Measurements from ENCODE around the gene JARID2.

The JARID2 gene

GRCh38 chr6:15500078-15500740, 254.3 kb downstream of the JARID2 start:
- DNase-seq = no peak

DNA sequence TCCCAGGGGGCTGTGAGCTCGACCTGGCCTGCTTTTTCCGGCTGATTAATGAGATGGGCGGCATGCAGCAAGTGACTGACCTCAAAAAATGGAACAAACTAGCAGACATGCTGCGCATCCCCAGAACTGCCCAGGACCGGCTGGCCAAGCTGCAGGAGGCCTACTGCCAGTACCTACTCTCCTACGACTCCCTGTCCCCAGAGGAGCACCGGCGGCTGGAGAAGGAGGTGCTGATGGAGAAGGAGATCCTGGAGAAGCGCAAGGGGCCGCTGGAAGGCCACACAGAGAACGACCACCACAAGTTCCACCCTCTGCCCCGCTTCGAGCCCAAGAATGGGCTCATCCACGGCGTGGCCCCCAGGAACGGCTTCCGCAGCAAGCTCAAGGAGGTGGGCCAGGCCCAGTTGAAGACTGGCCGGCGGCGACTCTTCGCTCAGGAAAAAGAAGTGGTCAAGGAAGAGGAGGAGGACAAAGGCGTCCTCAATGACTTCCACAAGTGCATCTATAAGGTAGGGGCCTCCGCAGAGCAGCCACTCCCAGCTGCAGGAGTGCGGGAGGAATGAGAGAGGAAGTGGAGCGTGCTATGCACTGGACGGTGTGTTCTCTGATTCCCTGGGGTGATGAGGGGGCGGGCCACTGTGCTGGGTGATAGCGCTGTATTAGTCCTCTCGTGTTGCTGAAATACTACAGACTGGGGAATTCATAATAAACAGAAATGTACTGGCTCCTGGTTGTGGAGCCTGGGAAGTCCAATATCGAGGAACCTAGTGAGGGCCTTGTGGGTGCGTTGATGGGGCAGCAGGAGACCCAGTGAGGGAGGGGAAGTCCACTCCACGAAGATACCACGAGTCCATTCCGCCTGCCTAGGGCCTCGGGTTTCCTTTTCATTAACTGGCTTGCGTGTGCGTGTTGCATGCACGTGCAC, 255.3 kb downstream of the JARID2 start:
- no peak for DNase-seq

GRCh38 chr6:15501826-15502445, 256.1 kb downstream of the JARID2 start:
- no peak for DNase-seq

DNA sequence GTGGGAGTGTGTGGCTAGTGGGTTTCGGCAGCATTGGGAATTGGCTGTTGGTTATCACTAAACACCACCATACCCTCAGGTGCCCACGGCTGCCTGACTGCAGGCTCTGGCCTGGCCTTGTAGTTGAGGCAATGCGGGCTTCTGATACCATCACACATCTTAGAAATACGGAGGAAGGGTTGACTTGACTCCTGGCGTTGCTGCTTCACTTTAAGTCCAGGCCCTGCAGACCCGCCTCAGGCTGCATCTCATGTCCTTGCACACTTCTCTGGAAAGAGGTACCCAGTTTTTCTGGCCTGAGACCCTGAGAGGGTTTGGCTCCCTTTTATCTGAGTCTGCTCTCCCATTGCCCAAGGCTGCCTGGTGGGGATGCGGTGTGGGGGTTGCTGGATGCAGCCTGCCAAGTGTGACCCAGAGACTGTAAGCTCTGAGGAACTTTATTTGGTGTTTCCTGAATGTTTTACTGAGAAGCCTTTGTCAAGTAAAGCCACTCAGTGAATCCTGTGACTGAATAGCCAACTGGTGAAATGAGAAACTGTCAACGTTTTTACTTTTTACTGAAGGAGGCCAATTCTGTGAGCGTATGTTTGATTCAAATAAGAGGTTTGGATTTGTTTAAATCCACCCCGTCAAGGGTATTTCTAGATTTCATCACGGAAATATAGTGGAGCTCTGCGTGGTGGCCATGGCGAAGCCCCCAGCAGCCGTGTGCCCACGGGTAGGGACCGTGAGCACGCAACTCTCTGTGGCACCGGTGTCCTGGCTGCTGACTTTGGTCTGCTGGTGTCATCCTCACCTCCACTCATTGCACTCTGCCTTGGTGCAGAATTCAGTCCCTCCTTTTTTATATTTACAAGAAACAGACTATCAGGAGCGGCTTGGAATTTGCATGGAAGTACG, 256.8 kb downstream of the JARID2 start:
- no peak for DNase-seq

DNA sequence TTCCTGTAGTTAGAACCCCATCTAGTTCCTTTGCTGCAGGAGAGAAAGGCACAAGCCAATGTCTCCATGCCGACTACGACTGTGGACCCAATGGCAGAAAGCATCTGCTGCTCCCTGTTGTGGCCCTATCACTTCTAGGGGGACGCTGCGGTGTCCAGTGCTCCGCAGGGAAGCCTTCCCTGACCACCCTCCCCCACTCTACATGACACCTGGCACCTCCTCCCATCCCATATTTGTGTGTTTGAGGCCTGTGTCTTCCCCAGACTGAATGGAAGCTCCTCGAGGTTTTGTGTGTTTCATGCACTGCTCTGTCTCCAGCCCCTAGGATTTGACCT, 257.4 kb downstream of the JARID2 start:
- no peak for DNase-seq

DNA sequence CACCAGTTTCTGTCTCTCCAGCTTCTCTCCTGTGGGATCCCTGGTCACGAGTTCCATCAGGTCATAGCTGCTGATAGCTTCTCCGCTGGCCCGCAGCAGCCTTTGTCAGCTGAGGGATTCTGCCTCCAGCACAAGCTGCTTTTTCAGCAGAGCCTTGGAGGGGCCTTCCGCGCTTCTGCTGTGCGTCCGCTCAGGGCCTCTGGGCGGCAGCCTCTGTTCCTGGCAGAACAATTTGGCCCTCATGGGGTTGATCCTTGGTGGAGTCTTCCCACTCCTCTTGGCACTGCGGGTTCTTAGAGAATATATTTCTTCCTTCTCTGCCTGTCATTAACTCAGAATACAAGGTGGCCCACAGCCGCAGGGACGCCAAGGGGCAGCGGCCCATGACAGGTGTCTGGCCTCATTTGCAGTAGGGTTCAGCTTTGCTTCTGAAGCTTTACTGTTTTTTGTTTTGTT, 258.2 kb downstream of the JARID2 start:
- no peak for DNase-seq

DNA sequence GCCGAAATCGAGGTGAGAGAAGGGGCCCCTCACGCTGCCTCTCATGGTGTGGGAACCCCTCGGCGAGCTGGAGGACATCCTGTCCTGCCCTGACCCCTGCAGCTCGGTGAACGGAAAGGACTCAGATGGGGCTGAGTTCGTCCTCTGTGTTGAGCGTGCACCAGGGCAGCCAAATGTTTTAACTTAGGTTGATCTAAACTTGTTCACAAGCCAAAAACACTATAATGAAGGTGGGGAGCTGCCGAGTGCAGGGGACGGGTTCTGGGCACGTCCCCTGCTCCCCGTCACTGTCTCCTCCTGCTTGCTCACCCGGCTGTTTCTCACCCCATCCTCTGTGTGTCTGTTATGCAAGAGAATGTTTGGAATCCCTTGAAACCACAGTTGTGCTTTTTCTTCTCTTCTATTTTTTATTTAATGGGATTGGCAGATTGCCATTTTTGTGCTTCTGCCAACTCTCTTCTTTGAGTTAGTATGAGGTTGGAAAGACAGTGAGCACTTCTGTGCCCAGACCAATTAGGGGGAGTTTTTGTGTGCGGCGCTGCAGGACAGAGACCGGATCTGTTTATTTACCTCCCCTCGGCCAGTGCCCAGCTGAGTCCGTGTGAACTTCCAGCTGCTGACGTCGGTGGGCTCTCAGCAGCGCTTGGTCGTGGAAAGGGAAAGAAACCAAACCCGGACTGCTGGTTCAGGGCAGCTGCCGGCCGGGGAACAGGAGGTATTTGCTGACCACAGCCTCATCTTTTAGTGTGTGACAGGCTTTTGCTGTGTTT, 258.9 kb downstream of the JARID2 start:
- DNase-seq = no peak

- DNase-seq = no peak
Measured at GRCh38 chr6:15505463-15505918, 259.6 kb downstream of the JARID2 start.

- no peak for DNase-seq
Measured at GRCh38 chr6:15506066-15506465, 260.2 kb downstream of the JARID2 start.

DNA sequence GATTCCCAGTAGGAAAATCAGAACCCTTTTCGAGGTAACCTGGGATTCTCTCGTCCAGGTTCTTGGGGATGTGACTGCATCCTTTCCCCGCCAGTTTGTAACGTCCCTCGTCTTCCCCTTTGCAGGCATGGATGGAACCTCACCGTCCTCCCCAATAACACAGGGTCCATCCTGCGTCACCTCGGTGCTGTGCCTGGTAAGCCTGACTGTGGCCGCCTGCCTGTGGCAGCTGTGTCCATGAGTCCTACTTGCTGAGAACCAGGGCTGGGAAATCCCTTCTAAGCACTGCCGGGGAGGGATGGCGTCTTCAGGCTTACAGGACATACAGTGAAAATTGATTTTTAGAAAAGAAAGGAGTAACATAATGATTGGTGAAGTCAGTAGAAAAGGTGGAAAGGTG, 261.4 kb downstream of the JARID2 start:
- DNase-seq = no peak

DNA sequence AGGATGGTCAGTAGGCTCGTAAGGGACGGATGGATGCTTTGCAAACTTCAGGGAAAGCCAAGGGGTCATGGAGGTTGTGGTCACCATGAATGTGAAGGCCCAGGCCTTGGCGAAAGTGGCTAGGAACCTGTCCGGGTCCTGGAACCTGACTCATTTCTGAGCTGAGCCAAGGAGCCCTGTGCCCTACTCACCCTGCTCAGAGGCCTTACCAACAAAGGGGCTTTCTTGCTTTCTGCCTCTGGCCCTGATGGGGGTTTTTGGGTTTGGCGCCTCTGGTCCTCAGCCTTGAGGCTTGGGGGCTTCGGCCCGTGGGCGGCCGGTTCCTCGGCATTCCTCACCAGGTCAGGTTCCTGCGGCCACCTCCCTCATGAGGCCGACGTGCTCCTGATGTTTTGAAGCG, 261.9 kb downstream of the JARID2 start:
- no peak for DNase-seq

GRCh38 chr6:15508441-15508871, 262.6 kb downstream of the JARID2 start:
- no peak for DNase-seq

DNA sequence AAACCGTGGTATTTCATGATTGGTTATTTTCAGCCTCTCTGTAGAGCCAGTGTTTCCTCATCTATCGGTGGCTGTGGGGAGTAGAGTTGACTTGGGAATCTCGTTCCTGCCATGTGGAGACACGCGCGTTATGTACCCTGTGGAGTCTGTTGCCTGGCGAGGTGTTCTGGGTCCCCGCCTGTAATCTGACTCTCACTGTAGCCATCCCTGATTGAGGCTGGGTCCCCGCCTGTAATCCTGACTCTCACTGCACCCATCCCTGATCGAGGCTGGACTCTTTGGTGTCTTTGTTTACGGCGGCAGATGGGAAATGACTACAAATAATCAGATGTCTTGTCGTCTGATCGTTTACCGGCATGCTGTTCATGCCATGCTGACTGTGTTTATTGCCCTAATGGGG, 263.1 kb downstream of the JARID2 start:
- DNase-seq = no peak

DNA sequence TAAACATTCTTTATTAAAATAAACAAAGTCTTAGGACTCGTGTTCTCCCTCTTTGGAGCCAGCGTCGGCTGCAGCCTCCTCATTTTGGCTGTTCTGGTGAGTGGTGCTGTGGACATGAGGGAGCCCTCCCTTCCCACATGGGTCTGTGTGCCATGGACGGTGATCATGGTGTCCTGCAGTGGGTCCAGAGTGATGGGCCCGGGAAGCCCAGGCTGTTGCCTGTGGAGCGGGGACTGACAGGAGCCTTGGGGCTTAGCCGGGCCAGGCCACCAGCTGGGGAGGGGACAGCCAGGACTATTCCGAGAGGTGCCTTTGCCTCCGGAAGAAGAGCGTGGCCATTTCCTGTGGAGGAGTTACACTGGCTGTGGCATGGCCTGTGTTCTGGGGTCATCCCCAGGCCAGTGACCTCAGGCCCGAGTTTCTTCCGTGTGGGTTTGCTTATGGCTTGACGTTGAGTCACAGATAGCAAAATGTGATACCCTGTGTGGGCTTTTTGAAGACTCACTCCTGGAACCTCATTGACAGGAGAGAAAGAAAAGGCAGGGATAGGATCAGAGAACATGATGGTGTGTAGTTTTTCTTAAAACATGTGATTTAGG, 263.6 kb downstream of the JARID2 start:
- no peak for DNase-seq

DNA sequence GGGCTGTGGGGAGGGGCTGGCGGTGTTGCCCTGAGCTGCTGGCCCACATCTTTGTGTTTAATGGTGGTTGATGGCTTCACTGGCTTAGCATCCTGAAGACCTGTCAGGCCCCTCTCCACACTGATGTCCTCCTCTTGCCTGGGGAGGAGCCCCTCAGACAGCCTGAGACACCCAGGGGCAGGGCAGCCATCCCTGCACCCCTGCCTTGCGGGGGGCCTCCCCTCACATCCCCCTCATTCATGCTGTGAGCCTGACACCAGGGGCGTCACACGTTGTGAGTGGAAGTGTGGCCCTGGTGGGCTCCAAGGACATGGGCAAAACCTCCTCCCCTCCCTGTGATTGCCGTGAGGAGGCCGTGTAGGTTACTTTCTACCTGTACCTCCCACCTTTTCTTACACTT, 264.3 kb downstream of the JARID2 start:
- DNase-seq = no peak

DNA sequence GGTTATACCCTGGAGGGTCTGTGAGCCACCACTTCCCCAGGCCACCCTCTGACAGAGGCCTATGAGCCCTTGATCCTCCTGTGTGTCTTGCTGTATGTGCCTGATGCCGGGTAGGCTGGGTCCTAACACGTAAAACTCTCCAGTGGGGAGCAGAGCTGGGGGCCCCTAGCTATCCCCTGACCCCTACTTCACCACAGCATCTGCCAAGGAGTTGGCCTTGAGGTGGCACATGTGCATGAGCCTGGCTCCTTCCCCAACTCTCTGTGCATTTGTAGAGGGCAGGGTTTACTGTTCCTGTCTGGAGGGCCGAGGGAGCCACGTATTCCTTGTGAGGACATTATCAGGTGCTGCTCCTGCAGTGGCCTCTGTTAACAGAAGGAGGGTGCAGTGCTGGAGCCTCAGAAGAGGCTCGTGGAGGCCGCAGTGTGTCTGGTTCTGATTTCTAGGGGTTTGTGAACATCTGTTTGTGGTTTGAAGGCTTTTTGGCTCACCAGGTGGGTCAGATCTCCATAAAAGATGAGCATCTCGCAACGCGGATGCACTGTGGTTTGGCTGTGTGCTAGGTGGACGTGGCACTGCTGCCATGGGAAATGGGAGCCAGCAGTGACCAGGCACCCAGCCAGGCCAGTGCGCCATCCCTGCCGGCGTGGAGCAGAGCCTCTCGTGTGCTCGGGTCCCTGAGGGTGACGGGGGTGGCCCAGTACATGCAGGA, 264.8 kb downstream of the JARID2 start:
- no peak for DNase-seq

DNA sequence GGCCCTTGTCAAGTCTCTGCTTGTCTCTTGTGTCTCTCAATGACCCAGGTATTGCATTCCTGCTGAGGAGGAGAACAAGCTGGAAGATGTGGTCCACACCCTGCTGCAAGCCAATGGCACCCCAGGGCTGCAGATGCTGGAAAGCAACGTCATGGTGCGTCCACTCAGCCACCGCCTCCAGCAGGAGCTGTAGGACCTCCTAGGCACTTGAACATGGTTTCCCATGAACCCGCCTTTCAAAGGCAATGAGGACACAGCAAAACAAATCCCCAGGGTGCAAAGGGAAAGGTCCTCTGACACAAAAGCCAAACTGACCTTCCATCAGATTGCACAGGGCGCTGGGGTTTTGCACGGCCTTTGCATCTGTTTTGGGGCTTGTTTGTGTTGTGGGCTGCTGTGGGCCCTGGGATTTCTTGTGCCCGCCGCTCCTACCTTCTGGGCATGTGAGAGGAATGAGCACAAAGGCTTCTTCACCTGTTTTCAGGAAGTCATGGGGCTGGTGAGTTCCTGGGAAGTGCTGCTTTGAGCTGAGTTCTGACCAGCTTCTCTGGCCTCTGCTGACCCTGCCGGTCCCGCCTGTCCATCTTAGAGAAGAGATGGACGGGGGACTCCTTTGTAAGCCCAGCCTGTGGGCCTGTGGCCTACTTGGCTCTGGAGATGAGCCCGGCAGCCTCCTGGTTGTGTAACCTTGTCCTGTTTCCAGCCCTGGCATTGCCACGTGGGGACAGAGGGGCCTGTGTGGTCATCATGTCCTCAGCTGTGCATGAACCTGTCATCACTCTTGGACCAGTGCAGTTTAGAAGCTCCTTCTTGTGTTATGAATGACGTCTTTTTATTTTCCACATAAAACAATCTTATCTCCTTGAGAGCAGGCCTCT, 265.6 kb downstream of the JARID2 start:
- no peak for DNase-seq

GRCh38 chr6:15512126-15512525, 266.3 kb downstream of the JARID2 start:
- no peak for DNase-seq

GRCh38 chr6:15512721-15513120, 266.9 kb downstream of the JARID2 start:
- DNase-seq = no peak

Measured in CD4-positive, alpha-beta T cell treated with Interleukin-12 subunit alpha and Interleukin-12 subunit beta, for 1 hour (primary cell).